HepG2 (cell line): ENCODE measurements around the gene TOR4A. TPM values are rescaled to one million over a fixed set of nuclear protein-coding genes. Genes with fewer than 3 reads are reported as not detected.

Experiments
- ARHGAP35 ChIP-seq: sonication (generic); formaldehyde crosslinking; IDR thresholded peaks from 2 replicates; pipeline ENCODE4 v1.9.0; 2022; ENCODE audit warnings: mild to moderate bottlenecking, inconsistent platforms, moderate library complexity, missing genetic modification reagents, borderline replicate concordance
- HIC2 ChIP-seq: sonication (generic); formaldehyde crosslinking; IDR thresholded peaks from 2 replicates; pipeline ENCODE4 v1.9.0; 2022; ENCODE audit warnings: low read depth, missing genetic modification reagents
- KLF9 ChIP-seq: IDR thresholded peaks from 2 replicates; pipeline ENCODE4 v1.6.1; 2016; ENCODE audit warnings: low read depth
- MBD4 ChIP-seq: IDR thresholded peaks from 2 replicates; pipeline ENCODE4 v1.6.1; 2012; ENCODE audit warnings: low read length, inconsistent platforms, borderline replicate concordance
- MED8 ChIP-seq: sonication (generic); formaldehyde crosslinking; IDR thresholded peaks from 2 replicates; pipeline ENCODE4 v1.8.1; 2023; ENCODE audit warnings: mild to moderate bottlenecking, missing genetic modification reagents; ENCODE audit not compliant: insufficient replicate concordance
- MIXL1 ChIP-seq: IDR thresholded peaks from 2 replicates; pipeline ENCODE4 v1.6.1; 2016
- NFAT5 ChIP-seq: sonication (generic); formaldehyde crosslinking; IDR thresholded peaks from 2 replicates; pipeline ENCODE4 v1.4.0; 2020; ENCODE audit warnings: missing genetic modification reagents
- PLRG1 ChIP-seq: fragments of 450-650 bp; conservative IDR thresholded peaks from 2 replicates; pipeline ENCODE4 v1.6.1; 2016
- SMARCC2 ChIP-seq: fragments of 450-650 bp; IDR thresholded peaks from 2 replicates; pipeline ENCODE4 v1.6.1; 2017; ENCODE audit warnings: antibody characterized with exemption, mild to moderate bottlenecking
- TAF1 ChIP-seq: sonication (generic); formaldehyde crosslinking; IDR thresholded peaks from 2 replicates; pipeline ENCODE4 v1.4.0; 2020; ENCODE audit warnings: missing genetic modification reagents
- ZFP36L2 ChIP-seq: sonication (generic); formaldehyde crosslinking; IDR thresholded peaks from 2 replicates; pipeline ENCODE4 v1.4.0; 2020; ENCODE audit warnings: missing genetic modification reagents
- ZNF230 ChIP-seq: sonication (generic); formaldehyde crosslinking; IDR thresholded peaks from 2 replicates; pipeline ENCODE4 v1.4.0; 2020; ENCODE audit warnings: mild to moderate bottlenecking, missing genetic modification reagents
- ZNF574 ChIP-seq: sonication (generic); formaldehyde crosslinking; IDR thresholded peaks from 2 replicates; pipeline ENCODE4 v1.4.0; 2020; ENCODE audit warnings: missing genetic modification reagents
- ZNF609 ChIP-seq: sonication (generic); formaldehyde crosslinking; IDR thresholded peaks from 2 replicates; pipeline ENCODE4 v1.4.0; 2020; ENCODE audit warnings: mild to moderate bottlenecking, missing genetic modification reagents, borderline replicate concordance
- ZSCAN9 ChIP-seq: IDR thresholded peaks from 2 replicates; pipeline ENCODE4 v1.6.1; 2016; ENCODE audit warnings: borderline replicate concordance
- polyA plus RNA-seq, 8 experiments: library from polyadenylated mRNA; depleted of rRNA in 3 of 8; stranded (reverse) in 7 of 8; unstranded in 1 of 8; fragments of >200 nt; fragmentation: Illumina TruSeq in 4 of 8; extraction: Trizol in 4 of 8; gene quantifications; 2 replicates each; pipeline versions ENCODE4 v1.2.1 to v1.2.3, GENCODE V29; 2011 to 2016; ENCODE audit warnings: low read depth in 4 of 8, missing spikeins in 1 of 8, mixed read lengths in 1 of 8; ENCODE audit not compliant: insufficient read depth in 1 of 8
- total RNA-seq, 5 experiments: library from RNA; depleted of rRNA; stranded (reverse); fragments of >200 nt; fragmentation: Illumina TruSeq; extraction: Trizol; gene quantifications; 2 replicates each; pipeline ENCODE4 v1.2.3, GENCODE V29; 2016; ENCODE audit warnings: low read depth in 1 of 5

The TOR4A gene
- total and polyA plus RNA-seq, 2 of the 13 experiments (the other 11 are each of a cell fraction or from before 2014, with no cell fraction given): 11.1 to 14.2 TPM

GRCh38 chr9:137277329-137278041 lies at the start of gene TOR4A (continued):
- TF ChIP-seq NFAT5 (CRISPR knock-in tag): no peak
- TF ChIP-seq HIC2 (CRISPR knock-in tag): no peak; the same call in none of the 2 replicates
- TF ChIP-seq ZNF574: peak; percentile 84
- TF ChIP-seq ZSCAN9 (CRISPR knock-in tag): peak; percentile 65
- no peak; the same call in 1 of the 2 replicates for TF ChIP-seq ARHGAP35 (CRISPR knock-in tag)
- no peak for TF ChIP-seq MBD4
- 0 out of 2 replicates have a peak, but pooled peaks have one; percentile 68 for TF ChIP-seq KLF9 (CRISPR knock-in tag)
- TF ChIP-seq ZNF609 (CRISPR knock-in tag): peak; percentile 14; the same call in 1 of the 2 replicates
- TF ChIP-seq SMARCC2: no peak
- no peak for TF ChIP-seq MIXL1 (CRISPR knock-in tag)
- TF ChIP-seq ZNF230 (CRISPR knock-in tag): no peak
- TF ChIP-seq TAF1 (CRISPR knock-in tag): peak; percentile 85
- TF ChIP-seq MED8 (CRISPR knock-in tag): peak; percentile 12
- no peak for TF ChIP-seq PLRG1
- peak; percentile 58; the same call in 1 of the 2 replicates for TF ChIP-seq ZFP36L2 (CRISPR knock-in tag)
